HCT116 (cell line): ENCODE results near the gene GSDMA. TPM values are rescaled to one million over a fixed set of nuclear protein-coding genes. Genes with fewer than 3 reads are reported as not detected.

Experiments used
- ATAC-seq: fragments of 200-7000 bp; cut with Tn5 transposase; 2 replicates; pipeline ENCODE4 v1.9.1; 2020; ENCODE audit warnings: mild to moderate bottlenecking, moderate library complexity
- BruUV-seq: library from RNA; stranded (reverse); fragments of 400-500 nt; replicated peaks from 2 replicates; lab custom pipeline; 2021; lab: Mats Ljungman, UMichigan
- CTCF ChIA-PET: fragments of 300-600 bp; sonication (Branson Sonifier 250); formaldehyde crosslinking; loops from one replicate; lab custom pipeline; 2021; ENCODE audit warnings: antibody characterized with exemption; lab: Charles Lee
- POLR2A ChIA-PET: fragments of 300-600, 350-600 bp; sonication (Branson Sonifier 250); formaldehyde crosslinking; loops from one replicate; lab custom pipeline; 2021; ENCODE audit warnings: antibody characterized with exemption; lab: Charles Lee
- RAD21 ChIA-PET, 2 experiments: fragments of 300-600 bp; sonication (Branson Sonifier 250); formaldehyde crosslinking; loops; one replicate each; lab custom pipeline; 2023; ENCODE audit warnings: low total read pairs in 2 of 2; ENCODE audit not compliant: uncharacterized antibody in 2 of 2, unreplicated experiment in 2 of 2, low non-redundant PET in 1 of 2; lab: Charles Lee
- DNase-seq: peaks from one replicate; pipeline ENCODE4 v3.0.0-alpha.2; 2010; ENCODE audit warnings: low read depth, low spot score
- H2AFZ ChIP-seq: fragments of 200-600 bp; shearing (Covaris generic), sonication (generic); 2 replicates; pipeline ENCODE4 v1.6.1; 2017; ENCODE audit warnings: low read depth, mixed run types, mixed read lengths, antibody characterized with exemption, low read length; ENCODE audit not compliant: poor library complexity, severe bottlenecking
- H3K27ac ChIP-seq: 2 replicates; pipeline ENCODE4 v1.5.1; 2012; ENCODE audit warnings: low read depth, low read length
- H3K27me3 ChIP-seq: fragments of 200-600 bp; sonication (generic); 2 replicates; pipeline ENCODE4 v1.6.1; 2016; ENCODE audit warnings: mixed run types, low read length, mixed read lengths; ENCODE audit not compliant: insufficient read depth
- H3K36me3 ChIP-seq, 2 experiments: fragments of 200-500 bp in 1 of 2; fragments of 200-600 bp in 1 of 2; sonication (Bioruptor generic) in 1 of 2; sonication (generic) in 1 of 2; 2 replicates each; pipeline versions ENCODE4 v1.5.1 to v1.6.1; 2014 to 2016; ENCODE audit warnings: low read length in 2 of 2, inconsistent platforms in 1 of 2, mixed read lengths in 1 of 2, mixed run types in 1 of 2; ENCODE audit not compliant: insufficient read depth in 2 of 2, control insufficient read depth in 1 of 2
- H3K4me1 ChIP-seq, 2 experiments: fragments of 200-600 bp in 1 of 2; sonication (generic) in 1 of 2; 2 replicates each; pipeline versions ENCODE4 v1.5.1 to v1.6.1; 2012 to 2017; ENCODE audit warnings: low read length in 2 of 2, inconsistent platforms in 1 of 2, mild to moderate bottlenecking in 1 of 2, mixed read lengths in 1 of 2, mixed run types in 1 of 2, moderate library complexity in 1 of 2; ENCODE audit not compliant: insufficient read depth in 2 of 2, control insufficient read depth in 1 of 2
- H3K4me2 ChIP-seq: fragments of 200-600 bp; sonication (generic); 2 replicates; pipeline ENCODE4 v1.6.1; 2017; ENCODE audit warnings: mixed run types, low read length, mixed read lengths
- H3K4me3 ChIP-seq, 2 experiments: fragments of 200-600 bp in 1 of 2; sonication (generic) in 1 of 2; replicated peaks in 1 of 2; 2 replicates each; pipeline ENCODE4 v1.5.1; 2011 to 2016; ENCODE audit warnings: low read length in 2 of 2, control low read depth in 1 of 2, low read depth in 1 of 2, mild to moderate bottlenecking in 1 of 2, mixed read lengths in 1 of 2, mixed run types in 1 of 2
- H3K79me2 ChIP-seq: fragments of 200-600 bp; sonication (generic); 2 replicates; pipeline ENCODE4 v1.6.1; 2017; ENCODE audit warnings: mild to moderate bottlenecking, mixed run types, low read length, moderate library complexity, mixed read lengths; ENCODE audit not compliant: insufficient read depth
- H3K9ac ChIP-seq: fragments of 200-600 bp; sonication (generic); 2 replicates; pipeline ENCODE4 v1.6.1; 2016; ENCODE audit warnings: low read length, mixed read lengths
- H3K9me2 ChIP-seq: fragments of 200-600 bp; sonication (generic), shearing (Covaris generic); 2 replicates; pipeline ENCODE4 v1.6.1; 2017; ENCODE audit warnings: mixed run types, mild to moderate bottlenecking, moderate library complexity; ENCODE audit not compliant: insufficient read depth
- H3K9me3 ChIP-seq, 2 experiments: fragments of 200-500 bp in 1 of 2; fragments of 200-600 bp in 1 of 2; sonication (Bioruptor generic) in 1 of 2; sonication (generic) in 1 of 2; 2 replicates each; pipeline ENCODE4 v1.6.1; 2014 to 2017; ENCODE audit warnings: low read length in 2 of 2, mixed read lengths in 2 of 2, inconsistent platforms in 1 of 2, low read depth in 1 of 2, mild to moderate bottlenecking in 1 of 2, mixed run types in 1 of 2, moderate library complexity in 1 of 2; ENCODE audit not compliant: control insufficient read depth in 1 of 2, insufficient read depth in 1 of 2
- H4K20me1 ChIP-seq: fragments of 200-600 bp; sonication (generic), shearing (Covaris generic); 2 replicates; pipeline ENCODE4 v1.6.1; 2017; ENCODE audit warnings: mixed run types, mild to moderate bottlenecking, moderate library complexity; ENCODE audit not compliant: insufficient read depth
- CBX3 ChIP-seq: IDR thresholded peaks from 2 replicates; pipeline ENCODE4 v1.6.1; 2012; ENCODE audit warnings: low read depth
- EGR1 ChIP-seq: IDR thresholded peaks from 2 replicates; pipeline ENCODE4 v1.6.1; 2012; ENCODE audit warnings: low read depth
- REST ChIP-seq: IDR thresholded peaks from 2 replicates; pipeline ENCODE4 v1.6.1; 2012; ENCODE audit warnings: low read depth
- intact Hi-C: fragments of 100-400 bp; cut with micrococcal nuclease; formaldehyde crosslinking; loops from 2 replicates; pipeline ENCODE4 v1.10.0; 2022
- total RNA-seq: library from RNA; stranded (reverse); gene quantifications from one replicate; pipeline ENCODE4 v1.2.1, GENCODE V29; 2021; ENCODE audit not compliant: unreplicated experiment

The GSDMA gene
- total RNA-seq, 1 experiment from 2014 or later, result not detected

DNA sequence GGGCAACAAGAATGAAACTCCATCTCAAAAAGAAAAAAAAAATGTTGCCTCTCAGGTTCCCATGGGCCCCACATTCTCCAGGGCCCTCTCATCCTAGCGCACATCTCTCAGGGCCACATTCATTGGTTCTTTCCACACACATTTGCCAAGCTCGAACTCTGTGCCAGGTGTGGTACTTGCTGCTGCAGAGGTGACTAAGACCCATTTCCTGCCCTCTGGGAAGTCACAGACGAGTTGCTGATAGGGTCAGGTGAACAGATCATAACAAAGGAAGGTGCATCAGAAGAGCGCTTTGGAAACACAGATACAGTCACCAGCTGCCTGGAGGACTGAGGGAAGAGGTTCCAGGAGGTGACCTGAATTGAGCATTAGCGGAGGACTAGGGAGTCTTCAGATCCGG lies 1.0 kb downstream of the GSDMA start:
- no peaks in the 10 kb centered on the region for H3K36me3 ChIP-seq
- no peaks in the 10 kb centered on the region for H3K9me3 ChIP-seq
- no peaks in the 10 kb centered on the region for H4K20me1 ChIP-seq
- peaks cover 2 to 11% of the 10 kb centered on the region in 2 experiments; a peak in 2 of 4 replicates for H3K4me1 ChIP-seq
- intact Hi-C loops, result no loop called here
- no peak overlapping the region for H3K4me2 ChIP-seq
- ChIA-PET RAD21 (no interaction called here), CTCF (no interaction called here), POLR2A (no interaction called here)
- BruUV-seq, result no TSS peak
- no peak overlapping the region for H3K9ac ChIP-seq
- H3K79me2 ChIP-seq, result no peaks in the 10 kb centered on the region
- H3K27ac ChIP-seq, result no peak overlapping the region
- DNase-seq (no peak), ATAC-seq (no peak)
- peaks cover 5% of the 10 kb centered on the region; the same call in 1 of the 2 replicates for H3K27me3 ChIP-seq
- no peak overlapping the region for H2AFZ ChIP-seq
- no peaks in the 10 kb centered on the region for H3K9me2 ChIP-seq
- no peak overlapping the region for H3K4me3 ChIP-seq
- TF ChIP-seq CBX3 (no peak), REST (no peak)

DNA sequence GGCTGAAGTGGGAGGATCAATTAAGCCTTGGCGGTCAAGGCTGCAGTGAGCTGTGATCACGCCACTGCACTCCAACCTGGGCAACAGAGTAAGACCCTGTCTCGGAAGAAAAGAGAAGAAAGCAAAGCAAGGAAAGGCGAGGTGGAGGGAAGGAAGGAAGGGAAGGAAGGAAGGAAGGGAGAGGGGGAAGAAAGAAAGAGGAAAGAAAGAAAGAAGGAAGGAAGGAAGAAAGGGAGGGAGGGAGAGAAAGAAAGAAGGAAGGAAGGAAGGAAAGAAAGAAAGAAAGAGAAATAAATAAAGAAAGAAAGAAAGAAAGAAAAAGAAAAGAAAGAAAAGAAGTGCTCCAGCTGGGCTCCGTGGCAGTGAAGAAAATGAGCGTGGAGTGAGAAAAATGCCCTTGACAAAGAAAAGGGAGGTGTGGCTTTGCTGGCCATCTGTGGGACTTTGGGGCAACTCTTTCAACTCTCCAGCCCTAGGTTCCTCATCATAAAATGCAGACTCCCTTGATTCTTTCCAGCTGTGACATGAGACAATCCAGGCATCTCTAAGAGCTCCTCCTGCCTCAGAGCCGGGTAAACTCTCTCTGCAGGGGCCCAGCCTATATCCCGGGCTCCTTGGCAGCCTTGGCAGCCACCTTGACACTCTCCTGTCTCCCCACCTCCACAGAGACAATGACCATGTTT lies 2.4 kb downstream of the GSDMA start:
- Histone ChIP-seq H4K20me1 (no peaks in the 10 kb centered on the region), H3K27me3 (peaks cover 5% of the 10 kb centered on the region; the same call in 1 of the 2 replicates), H3K27ac (no peak overlapping the region), H3K4me2 (no peak overlapping the region), H3K79me2 (no peaks in the 10 kb centered on the region), H2AFZ (no peak overlapping the region), H3K36me3 (no peaks in the 10 kb centered on the region), H3K9me3 (no peaks in the 10 kb centered on the region), H3K9me2 (no peaks in the 10 kb centered on the region), H3K9ac (no peak overlapping the region), H3K4me1 (peaks cover 0 to 7% of the 10 kb centered on the region in 2 experiments; a peak in 1 of 4 replicates), H3K4me3 (no peak overlapping the region)
- CTCF ChIA-PET, result interaction anchor here (1.2 kb wide), 1 partner anchor 15 kb away, joined by 3 read pairs; the partner anchor contains the start of gene PSMD3
- no TSS peak for BruUV-seq
- ATAC-seq (no peak; the same call in 1 of the 2 replicates), DNase-seq (no peak)
- RAD21 ChIA-PET, result no interaction called here
- TF ChIP-seq EGR1, result no peak
- intact Hi-C loops, result no loop called here
- POLR2A ChIA-PET, result interaction anchor here (1.4 kb wide), 1 partner anchor 15 kb away, joined by 6 read pairs; the partner anchor contains the start of gene PSMD3
